ENCODE data around the gene ZNF831.

The ZNF831 gene

GRCh38 chr20:59146780-59147565 lies 16.6 kb upstream of the ZNF831 start:
- no peaks in the 10 kb centered on the region for H3K27me3 Mint-ChIP-seq
- peaks cover 13% of the 10 kb centered on the region for H3K36me3 Mint-ChIP-seq (ENCODE audit: low read depth)
- peaks cover 84% of the 10 kb centered on the region for H3K4me1 Mint-ChIP-seq
- no peaks in the 10 kb centered on the region for H3K9me3 Mint-ChIP-seq
- peak overlapping the region; percentile 90 for H3K27ac Mint-ChIP-seq
- ATAC-seq (no peak), DNase-seq (no peak)
- H3K4me3 Mint-ChIP-seq = peak overlapping the region; percentile 83

GRCh38 chr20:59147586-59147985 lies 16.0 kb upstream of the ZNF831 start:
- Mint-ChIP-seq H3K27ac (peak overlapping the region; percentile 90), H3K4me3 (peak overlapping the region; percentile 83), H3K36me3 (ENCODE audit: low read depth) (peaks cover 13% of the 10 kb centered on the region)

DNA sequence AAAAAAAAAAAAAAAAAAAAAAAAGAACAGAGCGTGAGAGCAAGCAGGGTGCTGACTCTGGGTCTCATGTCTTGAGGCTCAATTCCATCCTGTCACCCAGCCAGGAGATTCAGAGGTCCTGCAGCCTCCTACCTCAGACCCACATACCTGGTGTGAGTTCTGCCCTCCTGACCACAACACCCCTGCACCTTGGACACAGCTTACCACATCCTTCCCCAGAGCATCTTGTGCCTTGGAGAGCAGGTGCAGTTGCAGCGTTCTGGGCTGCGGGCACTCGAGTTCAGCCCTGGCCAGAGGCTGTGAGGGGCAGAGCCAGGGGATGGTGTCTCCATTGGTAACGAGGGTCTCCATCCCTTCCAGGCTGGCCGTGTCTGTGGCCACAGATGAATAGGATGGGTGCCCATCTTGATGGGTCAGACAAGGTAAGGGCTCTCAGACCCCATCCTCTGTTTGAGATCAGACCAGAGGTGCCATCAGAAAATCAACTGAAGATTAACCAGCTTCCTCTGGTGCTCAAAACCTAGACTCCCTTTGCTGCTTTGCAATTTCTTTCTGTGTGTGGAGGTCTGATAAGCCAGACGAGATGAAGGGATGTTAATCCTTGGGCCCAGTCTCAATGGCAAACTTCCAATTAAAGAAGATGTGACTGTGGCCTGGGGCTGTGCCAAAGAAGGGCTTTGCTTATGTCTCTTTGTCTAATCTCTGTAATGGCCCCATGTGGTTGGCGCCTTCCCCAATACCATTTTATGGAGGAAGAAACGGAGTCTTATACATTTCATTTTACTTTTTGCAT lies 14.7 kb upstream of the ZNF831 start:
- Mint-ChIP-seq H3K27ac (peak overlapping the region; percentile 87), H3K27me3 (no peaks in the 10 kb centered on the region), H3K9me3 (no peaks in the 10 kb centered on the region), H3K36me3 (ENCODE audit: low read depth) (peaks cover 13% of the 10 kb centered on the region), H3K4me3 (peak overlapping the region; percentile 44), H3K4me1 (peaks cover 95% of the 10 kb centered on the region)
- DNase-seq (no peak), ATAC-seq (no peak)

More at GRCh38 chr20:59147586-59147985, 16.0 kb upstream of the ZNF831 start:
- peaks cover 90% of the 10 kb centered on the region for H3K4me1 Mint-ChIP-seq
- no peaks in the 10 kb centered on the region for H3K27me3 Mint-ChIP-seq
- DNase-seq = no peak
- H3K9me3 Mint-ChIP-seq = no peaks in the 10 kb centered on the region
- ATAC-seq = no peak

- peak overlapping the region; percentile 87 for H3K27ac Mint-ChIP-seq
- peak overlapping the region; percentile 47 for H3K4me3 Mint-ChIP-seq
- H3K9me3 Mint-ChIP-seq = no peaks in the 10 kb centered on the region
- ATAC-seq (peak; percentile 70), DNase-seq (peak; percentile 66)
- peaks cover 13% of the 10 kb centered on the region for H3K36me3 Mint-ChIP-seq (ENCODE audit: low read depth)
- H3K27me3 Mint-ChIP-seq = no peaks in the 10 kb centered on the region
- peaks cover 94% of the 10 kb centered on the region for H3K4me1 Mint-ChIP-seq
Measured at GRCh38 chr20:59149678-59150504, 13.7 kb upstream of the ZNF831 start.

DNA sequence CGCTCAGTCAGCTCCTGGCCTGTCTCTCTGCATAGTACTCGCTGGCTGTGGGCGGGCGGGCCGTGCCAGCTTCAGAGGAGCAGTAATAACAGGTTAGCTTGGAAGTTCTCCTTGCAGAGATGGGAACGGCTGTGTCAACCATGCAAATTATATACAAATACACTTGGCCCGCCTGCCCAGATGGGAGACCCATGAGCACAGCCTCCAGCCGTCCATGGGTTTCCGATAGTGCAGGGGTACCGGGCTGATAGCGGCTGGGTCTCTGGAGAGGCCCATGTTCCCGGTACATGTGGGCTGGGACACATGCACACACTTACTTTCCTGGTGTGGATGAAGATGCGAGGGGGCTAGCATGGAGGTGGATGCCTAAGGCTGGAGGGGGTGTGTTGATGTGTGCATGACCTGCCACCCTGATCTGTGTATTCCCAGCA lies 12.8 kb upstream of the ZNF831 start:
- Mint-ChIP-seq H3K36me3 (ENCODE audit: low read depth) (peaks cover 13% of the 10 kb centered on the region), H3K27ac (no peak overlapping the region), H3K4me3 (no peak overlapping the region), H3K9me3 (no peaks in the 10 kb centered on the region), H3K4me1 (peaks cover 89% of the 10 kb centered on the region), H3K27me3 (no peaks in the 10 kb centered on the region)
- DNase-seq (no peak), ATAC-seq (no peak)

- DNase-seq (no peak), ATAC-seq (no peak)
- no peaks in the 10 kb centered on the region for H3K27me3 Mint-ChIP-seq
- H3K9me3 Mint-ChIP-seq = no peaks in the 10 kb centered on the region
- no peak overlapping the region for H3K4me3 Mint-ChIP-seq
- H3K27ac Mint-ChIP-seq = peak overlapping the region; percentile 17
- peaks cover 84% of the 10 kb centered on the region for H3K4me1 Mint-ChIP-seq
- peaks cover 13% of the 10 kb centered on the region for H3K36me3 Mint-ChIP-seq (ENCODE audit: low read depth)
Measured at GRCh38 chr20:59151391-59151790, 12.2 kb upstream of the ZNF831 start.

DNA sequence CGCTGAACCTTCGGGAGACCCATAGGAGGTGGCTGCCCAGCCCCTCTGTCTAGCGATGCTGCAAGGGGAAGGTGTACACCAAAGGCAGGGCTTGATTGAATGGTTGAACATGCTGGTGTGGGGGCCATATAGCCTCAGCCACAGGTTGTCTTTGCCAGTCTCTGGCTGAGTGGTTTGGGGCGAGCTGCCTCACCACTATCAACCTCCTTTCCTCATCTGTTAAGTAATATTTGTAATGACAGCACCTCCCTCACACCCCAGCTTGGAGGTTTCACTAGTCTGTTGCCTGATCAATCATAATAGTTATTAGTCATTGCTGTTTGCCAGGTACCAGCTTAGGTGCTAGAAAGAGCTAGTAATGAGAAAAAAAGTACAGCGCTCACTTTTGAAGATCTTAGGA lies 11.8 kb upstream of the ZNF831 start:
- Mint-ChIP-seq H3K36me3 (ENCODE audit: low read depth) (peaks cover 13% of the 10 kb centered on the region), H3K4me1 (peaks cover 82% of the 10 kb centered on the region), H3K27ac (peak overlapping the region; percentile 17), H3K9me3 (no peaks in the 10 kb centered on the region), H3K27me3 (no peaks in the 10 kb centered on the region), H3K4me3 (no peak overlapping the region)
- DNase-seq = peak; percentile 36
- ATAC-seq = peak; percentile 48

DNA sequence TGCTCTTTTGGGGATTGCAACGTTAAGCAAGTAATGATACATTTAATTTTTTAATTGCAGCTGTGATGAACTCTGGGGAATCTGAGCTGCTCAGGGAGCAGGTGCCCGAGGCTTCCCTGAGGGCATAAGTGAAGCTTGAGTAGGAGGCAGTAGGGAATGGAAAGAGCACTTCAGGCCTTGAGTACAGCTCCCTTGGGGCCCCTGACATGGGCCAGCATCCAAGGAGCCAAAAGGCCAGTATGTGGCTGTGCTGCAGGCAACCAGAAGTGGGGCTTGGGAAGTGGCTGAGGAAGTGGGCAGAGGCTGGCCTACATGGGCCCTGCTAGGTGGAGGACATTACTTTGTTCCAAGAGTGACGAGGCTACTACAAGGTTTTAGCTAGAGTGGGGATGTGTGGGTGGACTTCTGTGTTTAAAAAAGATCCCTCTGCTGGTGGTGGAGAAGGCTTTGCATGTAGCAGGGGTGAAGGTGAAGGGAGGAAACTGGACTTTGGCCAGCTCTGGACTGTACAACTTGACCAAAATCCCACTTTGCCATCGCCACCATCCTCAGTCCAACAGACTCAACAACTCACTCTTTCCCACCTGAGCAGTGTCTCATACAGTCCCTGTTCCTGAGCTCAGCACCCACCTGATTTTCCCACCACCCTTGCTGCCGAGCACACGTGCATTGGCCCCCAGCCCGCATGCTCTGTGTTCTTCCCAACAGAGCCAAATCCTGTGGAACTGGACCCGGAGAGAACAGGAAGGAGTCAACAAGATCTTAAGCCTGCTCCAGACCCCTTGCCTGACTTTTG lies 10.9 kb upstream of the ZNF831 start:
- no peak for ATAC-seq
- no peak overlapping the region for H3K27ac Mint-ChIP-seq
- no peak for DNase-seq
- no peaks in the 10 kb centered on the region for H3K27me3 Mint-ChIP-seq
- peaks cover 8% of the 10 kb centered on the region for H3K36me3 Mint-ChIP-seq (ENCODE audit: low read depth)
- H3K4me1 Mint-ChIP-seq = peaks cover 81% of the 10 kb centered on the region
- H3K9me3 Mint-ChIP-seq = no peaks in the 10 kb centered on the region
- H3K4me3 Mint-ChIP-seq = no peak overlapping the region

DNA sequence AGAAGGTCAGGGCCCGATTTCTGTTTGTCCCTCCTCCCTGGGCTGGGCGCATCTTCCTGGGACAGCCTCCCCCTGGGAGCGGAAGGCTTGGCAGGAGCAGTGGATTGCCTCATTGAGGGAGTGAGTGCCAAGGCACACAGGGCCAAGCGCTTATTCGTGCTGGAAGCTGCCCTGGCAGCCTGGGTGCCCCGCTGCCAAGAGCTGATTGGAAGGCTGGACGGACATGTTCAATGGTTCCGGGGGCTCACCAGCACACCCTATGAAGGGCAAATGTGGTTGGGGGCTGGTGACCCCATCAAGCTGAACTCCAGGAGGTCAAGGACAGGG lies 10.3 kb upstream of the ZNF831 start:
- DNase-seq (no peak), ATAC-seq (no peak)
- Mint-ChIP-seq H3K27ac (no peak overlapping the region), H3K36me3 (ENCODE audit: low read depth) (peaks cover 4% of the 10 kb centered on the region), H3K27me3 (no peaks in the 10 kb centered on the region), H3K4me1 (peaks cover 81% of the 10 kb centered on the region), H3K9me3 (no peaks in the 10 kb centered on the region), H3K4me3 (no peak overlapping the region)

DNA sequence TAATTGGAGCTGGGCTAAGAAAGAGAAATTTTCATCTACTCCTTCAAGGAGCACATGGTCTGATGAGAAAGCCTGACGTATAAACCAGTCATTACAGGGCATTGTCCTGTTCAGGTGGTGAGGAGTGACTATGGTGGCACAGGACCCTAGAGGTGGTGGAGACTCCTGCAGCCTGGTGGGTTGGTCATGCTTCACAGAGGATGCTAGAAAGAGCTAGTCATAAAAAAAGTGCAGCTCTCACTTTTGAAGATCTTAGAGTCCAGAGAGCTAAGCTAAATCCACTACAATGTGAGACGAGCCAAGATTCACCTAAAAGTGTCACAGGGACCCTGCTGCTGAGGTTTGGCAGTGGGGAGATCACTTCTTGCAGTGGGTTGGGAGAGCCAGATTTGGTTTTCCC lies 9.8 kb upstream of the ZNF831 start:
- Mint-ChIP-seq H3K27me3 (no peaks in the 10 kb centered on the region), H3K9me3 (no peaks in the 10 kb centered on the region), H3K4me1 (peaks cover 84% of the 10 kb centered on the region), H3K27ac (no peak overlapping the region), H3K4me3 (no peak overlapping the region), H3K36me3 (ENCODE audit: low read depth) (peaks cover 4% of the 10 kb centered on the region)
- ATAC-seq (no peak), DNase-seq (no peak)

DNA sequence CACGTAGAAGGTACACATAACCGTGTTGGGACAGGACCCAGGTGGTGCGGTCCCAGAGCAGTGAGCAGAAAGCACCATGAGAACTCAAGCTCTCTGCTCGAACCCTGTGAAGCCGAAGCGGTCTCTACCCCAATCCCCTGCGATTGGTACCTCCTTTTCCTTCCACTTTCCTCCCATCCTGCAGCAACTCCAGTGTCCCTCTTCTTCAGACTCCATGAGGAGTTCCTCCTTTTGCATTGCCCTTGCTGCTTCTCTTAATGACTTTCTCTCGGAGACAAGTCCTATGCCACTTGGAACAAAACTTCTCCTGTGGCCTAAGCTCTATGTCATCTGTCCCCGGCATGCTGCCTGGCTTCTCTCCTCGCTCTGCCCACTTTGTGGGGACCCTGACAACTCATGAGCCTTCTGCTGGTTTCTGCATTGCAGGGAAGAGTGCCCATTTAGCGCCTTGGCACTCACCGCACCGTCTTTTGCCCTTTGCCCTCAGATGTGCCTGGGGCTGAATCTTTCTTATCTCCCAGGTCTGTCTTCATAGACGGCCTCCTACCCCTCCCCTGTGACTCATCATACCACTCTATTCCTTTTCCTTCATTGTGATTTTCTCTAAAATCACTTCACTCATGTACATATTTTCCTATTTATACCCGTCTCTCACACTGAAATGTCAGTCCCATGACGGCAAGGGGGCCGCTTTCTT lies 9.2 kb upstream of the ZNF831 start:
- no peak overlapping the region for H3K4me3 Mint-ChIP-seq
- no peak overlapping the region for H3K27ac Mint-ChIP-seq
- no peaks in the 10 kb centered on the region for H3K9me3 Mint-ChIP-seq
- DNase-seq = no peak
- peaks cover 84% of the 10 kb centered on the region for H3K4me1 Mint-ChIP-seq
- H3K36me3 Mint-ChIP-seq (ENCODE audit: low read depth) = no peaks in the 10 kb centered on the region
- no peak for ATAC-seq
- H3K27me3 Mint-ChIP-seq = no peaks in the 10 kb centered on the region

GRCh38 chr20:59157064-59157463 lies 6.6 kb upstream of the ZNF831 start:
- Mint-ChIP-seq H3K36me3 (ENCODE audit: low read depth) (no peaks in the 10 kb centered on the region), H3K9me3 (no peaks in the 10 kb centered on the region), H3K27me3 (no peaks in the 10 kb centered on the region), H3K4me3 (no peak overlapping the region), H3K4me1 (peaks cover 84% of the 10 kb centered on the region), H3K27ac (no peak overlapping the region)
- no peak for DNase-seq
- no peak for ATAC-seq

- H3K27ac Mint-ChIP-seq = no peak overlapping the region
- DNase-seq = no peak
- no peak overlapping the region for H3K4me3 Mint-ChIP-seq
Measured at GRCh38 chr20:59157531-59157930, 6.1 kb upstream of the ZNF831 start.

More at GRCh38 chr20:59157531-59157930, 6.1 kb upstream of the ZNF831 start:
- no peaks in the 10 kb centered on the region for H3K9me3 Mint-ChIP-seq
- H3K36me3 Mint-ChIP-seq (ENCODE audit: low read depth) = no peaks in the 10 kb centered on the region
- no peak for ATAC-seq
- no peaks in the 10 kb centered on the region for H3K27me3 Mint-ChIP-seq
- peaks cover 84% of the 10 kb centered on the region for H3K4me1 Mint-ChIP-seq

All from activated naive CD8-positive, alpha-beta T cell treated with anti-CD3 and anti-CD28 coated beads, Interleukin-2, amount 50 U/mL, for 24 hours (primary cell).